Thyroid gland (tissue), 4 donors: Measurements from ENCODE around the gene PDXDC1. TPM values are rescaled to one million over a fixed set of nuclear protein-coding genes. Genes with fewer than 3 reads are reported as not detected.
"Not testable (repeated sequence)": the region's sequence is repeated elsewhere in the genome, so short reads cannot be mapped to it uniquely, and the experiment has no call there.

Source experiments
- DNase-seq, 2 donors: peaks; one replicate each; pipeline ENCODE4 v3.0.0-alpha.2; 2019
- H3K27ac ChIP-seq, 3 donors: fragments of 200-600 bp; sonication (generic); 1 replicate in 2 of 3; 2 replicates in 1 of 3; pipeline ENCODE4 v1.5.1; 2016 to 2019; ENCODE audit warnings: mild to moderate bottlenecking in 1 of 3, moderate library complexity in 1 of 3
- H3K27me3 ChIP-seq: fragments of 200-600 bp; sonication (generic); one replicate; pipeline ENCODE4 v1.5.1; 2019
- H3K36me3 ChIP-seq, 2 donors: fragments of 200-600 bp; sonication (generic); one replicate each; pipeline ENCODE4 v1.5.1; 2016 to 2019
- H3K4me1 ChIP-seq, 2 donors: fragments of 200-600 bp; sonication (generic); one replicate each; pipeline ENCODE4 v1.5.1; 2017 to 2019
- H3K4me3 ChIP-seq, 3 donors: fragments of 200-600 bp; sonication (generic); replicated peaks in 1 of 3; 1 replicate in 2 of 3; 2 replicates in 1 of 3; pipeline ENCODE4 v1.5.1; 2016; ENCODE audit warnings: mild to moderate bottlenecking in 1 of 3
- H3K9me3 ChIP-seq: fragments of 200-600 bp; sonication (generic); one replicate; pipeline ENCODE4 v1.5.1; 2017
- CTCF ChIP-seq, 6 experiments: fragments of 200-600 bp in 3 of 6; fragments of 450-650 bp in 3 of 6; sonication (generic) in 3 of 6; IDR thresholded peaks; one replicate each; pipeline ENCODE4 v1.5.1; 2016 to 2019; ENCODE audit warnings: antibody characterized with exemption in 6 of 6, mild to moderate bottlenecking in 2 of 6, inconsistent platforms in 1 of 6, moderate library complexity in 1 of 6
- POLR2A ChIP-seq, 2 donors: fragments of 450-650 bp; IDR thresholded peaks; one replicate each; pipeline ENCODE4 v1.6.1; 2017; ENCODE audit warnings: antibody characterized with exemption in 2 of 2, mild to moderate bottlenecking in 2 of 2, moderate library complexity in 1 of 2
- WGBS, 2 donors: methylation state at CpG; one replicate each; pipeline ENCODE4 v1.1.5; 2017; 5-methylcytosine and 5-hydroxymethylcytosine counted together
- intact Hi-C: fragments of 100-400 bp; cut with DNase I; formaldehyde crosslinking; loops from one replicate; pipeline ENCODE4 v1.15.1; 2023
- total RNA-seq, 4 donors: library from RNA; depleted of rRNA; stranded (reverse); fragments of >200 nt; gene quantifications; one replicate each; pipeline ENCODE4 v1.2.3, GENCODE V29; 2016

Gene PDXDC1
- total RNA-seq, 4 donors from 2014 or later, result 80.5 to 172 (median 117) TPM

- H3K36me3 ChIP-seq, result no peaks in the 10 kb centered on the region
- no peaks in the 10 kb centered on the region for H3K27me3 ChIP-seq
- peaks cover 4 to 7% of the 10 kb centered on the region in 2 donors for H3K4me1 ChIP-seq
- no peak overlapping the region for H3K4me3 ChIP-seq
- no peak for DNase-seq
- intact Hi-C loops, result no loop called here
- no peaks in the 10 kb centered on the region for H3K9me3 ChIP-seq
- 89 to 93% methylated on average over 3 of the region's 3 CpGs for WGBS, 2 donors
- TF ChIP-seq POLR2A (IDR thresholded peaks at IDR 0.05) (no peak), CTCF (IDR thresholded peaks at IDR 0.05) (no peak)
- H3K27ac ChIP-seq, result peak overlapping the region in 1 of 3 donors; percentile 43
These were observed 74.9 kb downstream of the PDXDC1 start for GRCh38 chr16:15049581-15050180.

GRCh38 chr16:15050440-15050839, 75.6 kb downstream of the PDXDC1 start:
- H3K27me3 ChIP-seq, intact Hi-C loops, DNase-seq, H3K9me3 ChIP-seq, H3K4me3 ChIP-seq, H3K36me3 ChIP-seq: not testable (repeated sequence)
- 100% methylated on average over 1 of the region's 1 CpG for WGBS, 2 donors
- Histone ChIP-seq H3K27ac (peak overlapping the region in 1 of 3 donors; percentile 43), H3K4me1 (peaks cover 8 to 12% of the 10 kb centered on the region in 2 donors)

GRCh38 chr16:15051387-15051951, 76.6 kb downstream of the PDXDC1 start:
- no peaks in the 10 kb centered on the region for H3K9me3 ChIP-seq
- intact Hi-C loops, result no loop called here
- 95 to 97% methylated on average over 9 of the region's 9 CpGs for WGBS, 2 donors
- no peak overlapping the region for H3K27ac ChIP-seq
- no peak overlapping the region for H3K4me3 ChIP-seq
- no peaks in the 10 kb centered on the region for H3K36me3 ChIP-seq
- H3K27me3 ChIP-seq, result no peaks in the 10 kb centered on the region
- TF ChIP-seq POLR2A (IDR thresholded peaks at IDR 0.05) (no peak), CTCF (IDR thresholded peaks at IDR 0.05) (no peak)
- peaks cover 8 to 16% of the 10 kb centered on the region in 2 donors for H3K4me1 ChIP-seq
- DNase-seq, result no peak

- 82 to 83% methylated on average over 10 of the region's 10 CpGs for WGBS, 2 donors
- Histone ChIP-seq H3K36me3 (no peaks in the 10 kb centered on the region), H3K4me3 (no peak overlapping the region), H3K9me3 (no peaks in the 10 kb centered on the region), H3K27me3 (no peaks in the 10 kb centered on the region), H3K27ac (peak overlapping the region in 1 of 3 donors; percentile 8), H3K4me1 (peaks cover 8 to 16% of the 10 kb centered on the region in 2 donors)
- intact Hi-C loops, result no loop called here
- DNase-seq, result no peak
- TF ChIP-seq CTCF (IDR thresholded peaks at IDR 0.05), result no peak
- no peak for TF ChIP-seq POLR2A (IDR thresholded peaks at IDR 0.05)
These were observed 78.1 kb downstream of the PDXDC1 start for GRCh38 chr16:15052747-15053476.

- DNase-seq, result no peak
- TF ChIP-seq POLR2A (IDR thresholded peaks at IDR 0.05) (no peak), CTCF (IDR thresholded peaks at IDR 0.05) (no peak)
- WGBS, 2 donors, result 86 to 89% methylated on average over 10 of the region's 10 CpGs
- H3K27ac ChIP-seq, result peak overlapping the region in 1 of 3 donors; percentile 76
- no peaks in the 10 kb centered on the region for H3K27me3 ChIP-seq
- H3K36me3 ChIP-seq, result no peaks in the 10 kb centered on the region
- H3K4me3 ChIP-seq, result no peak overlapping the region
- H3K4me1 ChIP-seq, result peaks cover 8 to 16% of the 10 kb centered on the region in 2 donors
- intact Hi-C loops, result no loop called here
- no peaks in the 10 kb centered on the region for H3K9me3 ChIP-seq
These were observed 79.1 kb downstream of the PDXDC1 start for GRCh38 chr16:15053904-15054303.
